T-helper 2 cell treated with Interferon-gamma antibody and Interleukin-4, amounts not matched to agents 100 ng/mL and 5 ng/mL, for 36 hours (primary cell): ENCODE results near the gene GID8. TPM values are rescaled to one million over a fixed set of nuclear protein-coding genes. Genes with fewer than 3 reads are reported as not detected.

ENCODE experiments used
- intact Hi-C: fragments of 100-400 bp; cut with micrococcal nuclease; formaldehyde crosslinking; loops from one replicate; pipeline ENCODE4 v1.15.1; 2023
- total RNA-seq: library from RNA; stranded (reverse); gene quantifications from 2 replicates; pipeline ENCODE4 v1.2.3, GENCODE V29; 2022

Gene GID8
- total RNA-seq, 1 donor from 2014 or later = 34.9 TPM

DNA sequence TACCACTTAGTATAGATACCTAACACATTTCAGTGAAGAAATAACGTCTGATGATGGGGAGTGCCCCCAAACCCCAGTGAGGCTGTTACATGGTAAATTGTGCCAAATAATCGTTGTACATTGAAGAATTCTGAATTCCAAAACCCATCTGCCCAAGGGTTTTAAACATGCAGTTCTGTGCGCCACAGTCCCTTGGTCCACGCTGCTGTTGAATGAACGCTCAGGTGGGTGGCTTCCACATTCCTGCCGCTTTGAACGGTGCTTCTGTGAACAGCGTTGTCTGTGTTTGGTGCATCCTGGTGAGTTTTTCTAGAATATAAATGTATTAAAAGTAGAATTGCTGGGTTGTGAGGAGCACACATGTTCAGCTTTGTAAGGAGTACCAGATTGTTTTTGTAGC lies 2.9 kb downstream of the GID8 start:
- intact Hi-C loops = no loop called here

DNA sequence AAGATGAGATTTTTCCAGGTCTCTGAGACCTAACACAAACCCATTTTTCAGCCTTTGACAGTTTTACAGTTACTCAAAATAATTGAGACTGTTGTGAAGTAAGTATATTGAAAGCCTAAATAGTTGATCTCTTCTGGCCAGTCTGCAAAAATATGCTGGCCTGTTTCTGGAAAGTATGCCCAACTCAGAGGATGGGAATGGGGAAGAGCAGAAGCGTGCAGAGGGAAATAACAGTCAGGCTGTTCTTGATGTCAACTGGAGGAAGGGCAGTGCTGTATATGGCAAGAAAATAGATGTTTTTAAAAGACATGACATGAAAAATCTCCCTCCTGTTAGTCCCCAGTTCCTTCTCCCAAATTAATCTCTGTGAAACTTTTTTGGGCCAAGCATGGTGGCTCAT lies 3.8 kb downstream of the GID8 start:
- intact Hi-C loops = no loop called here

DNA sequence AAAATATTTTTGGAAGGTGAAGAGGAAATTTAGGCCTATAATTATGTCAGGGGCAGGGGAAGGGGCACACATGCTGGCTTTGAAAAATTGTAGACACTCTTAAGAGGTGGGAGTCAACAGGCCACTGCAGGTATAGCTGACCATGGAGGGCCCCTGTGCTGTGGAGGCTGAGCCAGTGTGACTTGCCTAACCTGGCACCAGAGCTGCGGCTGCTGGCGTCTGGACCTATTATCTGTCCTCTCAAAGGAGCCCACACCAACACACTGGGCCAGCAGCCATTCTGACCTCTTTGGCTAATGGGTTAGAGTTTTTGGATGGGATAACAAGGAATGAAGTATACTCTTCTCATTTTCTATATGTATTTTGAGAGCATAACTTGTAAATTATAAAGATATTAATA lies 4.5 kb downstream of the GID8 start:
- intact Hi-C loops = no loop called here

DNA sequence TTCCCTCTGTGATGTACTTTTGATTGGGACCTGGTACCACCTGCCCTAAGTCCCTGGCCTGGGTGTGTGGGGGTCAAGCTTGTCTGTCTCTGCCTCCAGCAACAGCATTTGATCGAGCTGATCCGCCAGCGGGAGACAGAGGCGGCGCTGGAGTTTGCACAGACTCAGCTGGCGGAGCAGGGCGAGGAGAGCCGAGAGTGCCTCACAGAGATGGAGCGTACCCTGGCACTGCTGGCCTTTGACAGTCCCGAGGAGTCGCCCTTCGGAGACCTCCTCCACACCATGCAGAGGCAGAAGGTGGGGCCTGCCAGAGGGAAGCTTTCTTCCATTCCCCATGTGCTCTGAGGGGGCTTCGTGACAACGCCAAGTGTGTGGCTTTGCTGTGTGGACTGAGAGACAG lies 5.4 kb downstream of the GID8 start:
- intact Hi-C loops = no loop called here

GRCh38 chr20:62944184-62944583 lies 6.2 kb downstream of the GID8 start:
- intact Hi-C loops = no loop called here

DNA sequence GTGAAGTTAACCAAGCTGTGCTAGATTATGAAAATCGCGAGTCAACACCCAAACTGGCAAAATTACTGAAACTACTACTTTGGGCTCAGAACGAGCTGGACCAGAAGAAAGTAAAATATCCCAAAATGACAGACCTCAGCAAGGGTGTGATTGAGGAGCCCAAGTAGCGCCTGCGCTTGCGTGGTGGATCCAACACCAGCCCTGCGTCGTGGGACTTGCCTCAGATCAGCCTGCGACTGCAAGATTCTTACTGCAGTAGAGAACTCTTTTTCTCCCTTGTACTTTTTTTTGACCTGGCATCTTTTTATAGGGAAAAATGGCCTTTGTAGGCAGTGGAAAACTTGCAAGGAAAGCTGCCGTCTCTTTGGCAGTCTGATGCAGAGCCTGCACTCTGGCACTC lies 6.8 kb downstream of the GID8 start:
- intact Hi-C loops = no loop called here

- intact Hi-C loops = no loop called here
Measured at GRCh38 chr20:62945771-62946339, 7.9 kb downstream of the GID8 start.

GRCh38 chr20:62946918-62947317 lies 9.0 kb downstream of the GID8 start:
- intact Hi-C loops = no loop called here

GRCh38 chr20:62947532-62948300 lies 9.8 kb downstream of the GID8 start:
- intact Hi-C loops = no loop called here

GRCh38 chr20:62949153-62949821 lies 11.3 kb downstream of the GID8 start:
- intact Hi-C loops = no loop called here

- intact Hi-C loops = no loop called here
Measured at GRCh38 chr20:62949962-62950361, 12.0 kb downstream of the GID8 start.

- intact Hi-C loops = no loop called here
Measured at GRCh38 chr20:62950741-62951140, 12.8 kb downstream of the GID8 start.

DNA sequence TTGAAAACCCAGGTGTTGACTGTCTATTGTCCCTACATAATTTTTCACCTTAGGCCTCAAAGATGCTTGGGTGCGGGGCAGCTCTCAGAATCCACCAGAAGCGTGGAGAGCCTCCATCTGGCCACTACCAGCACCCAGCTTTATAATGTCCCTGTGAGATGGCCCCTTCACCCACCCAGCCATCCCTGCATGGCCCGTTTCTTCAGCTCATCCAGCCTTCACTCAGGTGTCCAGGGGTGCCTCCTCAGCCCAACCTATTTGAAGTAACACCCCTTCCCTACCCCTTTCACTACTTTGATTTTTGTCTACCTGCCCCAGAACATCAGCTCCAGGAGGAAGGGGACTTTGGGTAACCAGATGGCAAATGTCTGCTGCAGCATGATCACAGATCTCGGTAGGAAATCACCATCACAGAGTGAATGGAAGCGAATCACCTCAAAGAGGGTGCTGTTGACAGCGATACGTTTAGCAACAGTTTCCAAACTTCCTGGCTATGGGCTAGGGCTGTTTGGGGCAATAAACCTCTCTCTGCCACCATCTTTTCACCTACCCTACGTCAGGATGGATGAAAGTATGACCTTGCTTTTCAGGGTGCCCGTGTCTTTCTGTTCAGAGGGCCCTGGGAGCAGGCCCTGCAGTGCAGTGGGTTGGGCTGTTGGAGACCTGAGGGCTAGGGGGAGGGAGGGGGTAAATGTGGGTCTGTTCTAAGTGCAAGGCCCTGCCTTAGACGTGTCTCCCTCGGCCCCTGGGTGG lies 13.4 kb downstream of the GID8 start:
- intact Hi-C loops = no loop called here

- intact Hi-C loops = no loop called here
Measured at GRCh38 chr20:62951896-62952372, 14.0 kb downstream of the GID8 start.

- intact Hi-C loops = no loop called here
Measured at GRCh38 chr20:62952373-62952967, 14.5 kb downstream of the GID8 start, which contains the start of gene SLC17A9. Gene SLC17A9, plus strand, starts transcription at chr20:62952709. Its CDS starts 122 bp downstream, at chr20:62952831.

- intact Hi-C loops = no loop called here
Measured at GRCh38 chr20:62952968-62953838, 15.3 kb downstream of the GID8 start.

GRCh38 chr20:62953839-62954703 lies 16.1 kb downstream of the GID8 start:
- intact Hi-C loops = loop anchor here (1.0 kb wide), 1 partner anchor 16 kb away; the partner anchor contains the start of gene GID8

GRCh38 chr20:62955519-62956386 lies 17.8 kb downstream of the GID8 start:
- intact Hi-C loops = no loop called here
